Progenitor cell of endocrine pancreas (in vitro differentiated cells): ENCODE measurements around the gene SMR3B. TPM values are rescaled to one million over a fixed set of nuclear protein-coding genes. Genes with fewer than 3 reads are reported as not detected.

Experiments
- DNase-seq: peaks from one replicate; pipeline ENCODE4 v3.0.0; 2021; ENCODE audit warnings: low spot score; ENCODE audit not compliant: unreplicated experiment
- H3K27ac Mint-ChIP-seq: 2 replicates; pipeline ENCODE4 v1.8.0; 2021; ENCODE audit warnings: mild to moderate bottlenecking, moderate library complexity, mixed read lengths
- H3K27me3 Mint-ChIP-seq: 2 replicates; pipeline ENCODE4 v1.8.0; 2021; ENCODE audit warnings: mixed read lengths
- H3K36me3 Mint-ChIP-seq: 2 replicates; pipeline ENCODE4 v1.8.0; 2022; ENCODE audit warnings: mixed read lengths; ENCODE audit not compliant: insufficient read depth
- H3K4me1 Mint-ChIP-seq: 2 replicates; pipeline ENCODE4 v1.8.0; 2021; ENCODE audit warnings: low read depth, mixed read lengths
- H3K4me3 Mint-ChIP-seq: 2 replicates; pipeline ENCODE4 v1.8.0; 2021; ENCODE audit warnings: low read depth, mild to moderate bottlenecking, moderate library complexity, mixed read lengths
- H3K9me3 Mint-ChIP-seq: 2 replicates; pipeline ENCODE4 v1.8.0; 2021; ENCODE audit warnings: low read depth, mixed read lengths
- CTCF ChIP-seq: fragments of 200-600 bp; sonication (generic); IDR thresholded peaks from one replicate; pipeline ENCODE4 v1.5.0; 2021; ENCODE audit warnings: antibody characterized with exemption, mild to moderate bottlenecking; ENCODE audit not compliant: unreplicated experiment
- long read RNA-seq: library from polyadenylated mRNA; unstranded; transcript quantifications from one replicate; pipeline ENCODE4 v2.0.0, GENCODE V29; 2020
- total RNA-seq: library from RNA; stranded (reverse); gene quantifications from 2 replicates; pipeline ENCODE4 v1.2.1, GENCODE V29; 2021

SMR3B gene
- not detected in 2 replicates for total RNA-seq
- long read RNA-seq, result 0 reads

DNA sequence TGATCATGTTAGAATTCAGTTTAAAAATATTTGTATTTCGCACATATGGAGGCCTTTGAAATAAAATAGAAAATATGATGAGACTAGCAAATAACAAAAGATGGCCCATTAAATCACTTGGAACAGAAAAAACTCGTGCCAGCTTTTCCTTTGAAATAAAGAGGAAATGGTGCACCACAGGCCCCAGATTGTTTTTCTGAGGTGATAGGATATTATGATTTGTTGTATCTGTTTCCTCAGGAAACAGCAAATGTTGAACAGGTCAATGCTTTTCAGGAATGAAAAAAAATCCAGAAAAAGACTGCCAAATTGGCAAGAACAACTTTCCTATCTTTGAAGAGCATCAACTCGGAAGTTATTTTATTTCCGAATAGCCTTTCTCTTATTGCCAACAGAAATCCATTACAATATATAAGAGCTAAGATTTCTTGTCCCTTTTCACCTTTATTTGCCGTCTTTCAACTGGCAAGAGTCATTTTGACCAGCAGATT is at the start of gene SMR3B:
Gene SMR3B (plus strand): TSS at position 441 of the 491 bp plus-strand sequence. CDS start 1,380 bp downstream, outside the sequence.
- H3K4me1 Mint-ChIP-seq, result no peaks in the 10 kb centered on the region
- no peaks in the 10 kb centered on the region for H3K9me3 Mint-ChIP-seq
- no peak within 1 kb of the TSS for H3K4me3 Mint-ChIP-seq
- H3K36me3 Mint-ChIP-seq, result no peaks in the 10 kb centered on the region
- no peak for TF ChIP-seq CTCF
- H3K27ac Mint-ChIP-seq, result no peak within 1 kb of the TSS
- H3K27me3 Mint-ChIP-seq, result no peaks in the 10 kb centered on the region
- DNase-seq, result no peak

GRCh38 chr4:70334681-70335080 is 48.2 kb upstream of the SMR3B start, which contains the start of gene CABS1:
Gene CABS1, plus strand, starts transcription at chr4:70334981. Its CDS starts 59 bp downstream, at chr4:70335040.
- DNase-seq, result no peak
- Mint-ChIP-seq H3K9me3 (no peaks in the 10 kb centered on the region), H3K36me3 (no peaks in the 10 kb centered on the region), H3K4me1 (no peaks in the 10 kb centered on the region), H3K27me3 (no peaks in the 10 kb centered on the region), H3K27ac (no peak within 1 kb of the TSS), H3K4me3 (no peak within 1 kb of the TSS)
- no peak for TF ChIP-seq CTCF

DNA sequence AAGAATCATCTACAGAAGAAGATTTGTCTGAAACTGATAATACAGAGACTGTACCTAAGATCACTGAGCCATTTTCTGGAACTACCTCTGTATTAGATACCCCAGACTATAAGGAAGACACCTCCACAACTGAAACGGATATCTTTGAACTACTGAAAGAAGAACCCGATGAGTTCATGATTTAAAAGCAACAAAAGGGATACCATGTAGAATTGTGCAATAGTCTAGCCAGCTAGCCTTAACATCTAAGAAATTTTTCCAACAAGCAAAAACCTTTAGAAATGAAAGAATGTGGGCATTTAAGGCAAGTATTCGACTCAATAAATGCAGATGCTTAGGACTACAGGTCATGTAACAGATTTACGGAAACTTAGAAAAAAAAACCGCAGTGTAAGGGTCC is 46.9 kb upstream of the SMR3B start:
- TF ChIP-seq CTCF, result no peak
- Mint-ChIP-seq H3K4me1 (no peaks in the 10 kb centered on the region), H3K36me3 (no peaks in the 10 kb centered on the region), H3K27ac (no peak overlapping the region), H3K9me3 (no peaks in the 10 kb centered on the region), H3K27me3 (no peaks in the 10 kb centered on the region), H3K4me3 (no peak overlapping the region)
- DNase-seq, result no peak

DNA sequence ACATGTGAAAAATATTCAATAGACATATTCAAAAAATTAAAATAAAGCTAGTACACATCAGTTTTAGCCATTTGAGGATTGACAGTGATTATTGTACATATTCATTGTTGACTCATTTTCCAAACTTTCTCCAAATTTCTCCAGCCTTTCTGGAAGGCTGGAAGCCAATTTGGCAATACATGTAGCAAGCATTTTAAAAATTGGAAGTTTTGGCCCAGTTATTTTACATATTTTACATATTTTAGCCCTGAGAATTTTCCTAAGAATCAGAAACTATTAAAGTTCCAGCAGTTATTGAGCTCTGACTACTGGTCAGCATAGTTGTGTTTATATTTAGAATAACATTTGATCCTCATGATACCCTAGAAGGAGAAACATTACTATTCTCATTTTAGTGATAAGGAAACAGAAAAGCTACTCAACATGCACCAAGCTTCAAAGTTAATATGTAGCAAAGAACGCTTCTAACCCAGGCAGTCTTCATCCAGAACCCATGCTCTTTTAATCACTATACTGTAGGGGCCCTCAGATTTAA is 45.0 kb upstream of the SMR3B start:
- Mint-ChIP-seq H3K4me1 (no peaks in the 10 kb centered on the region), H3K36me3 (no peaks in the 10 kb centered on the region), H3K27me3 (no peaks in the 10 kb centered on the region), H3K27ac (no peak overlapping the region), H3K4me3 (no peak overlapping the region), H3K9me3 (no peaks in the 10 kb centered on the region)
- no peak for DNase-seq
- no peak for TF ChIP-seq CTCF

GRCh38 chr4:70356185-70356584 is 26.7 kb upstream of the SMR3B start:
- Mint-ChIP-seq H3K9me3 (no peaks in the 10 kb centered on the region), H3K27me3 (no peaks in the 10 kb centered on the region), H3K4me3 (no peak overlapping the region), H3K27ac (no peak overlapping the region), H3K36me3 (no peaks in the 10 kb centered on the region), H3K4me1 (no peaks in the 10 kb centered on the region)
- no peak for TF ChIP-seq CTCF
- no peak for DNase-seq
